HEK293 (cell line): ENCODE data around the gene HAT1.

Experiments
- CTCF ChIA-PET: fragments of 350-600 bp; formaldehyde crosslinking; extraction: SDS; loops from one replicate; lab custom pipeline; 2021; ENCODE audit warnings: antibody characterized with exemption; lab: Yijun Ruan, JAX
- POLR2A ChIA-PET: fragments of 300-600 bp; formaldehyde crosslinking; extraction: SDS; loops from one replicate; lab custom pipeline; 2020; ENCODE audit warnings: antibody characterized with exemption, inconsistent platforms; lab: Yijun Ruan, JAX
- H3K27ac ChIP-seq: fragments of 200-500 bp; sonication (Bioruptor generic); 2 replicates; pipeline ENCODE4 v1.5.1; 2014; ENCODE audit warnings: low read depth, low read length, control low read depth, inconsistent platforms; ENCODE audit errors: extremely low read depth
- H3K36me3 ChIP-seq, 2 experiments: fragments of 200-500 bp in 1 of 2; sonication (Bioruptor generic) in 1 of 2; 1 replicate in 1 of 2; 2 replicates in 1 of 2; pipeline ENCODE4 v1.5.1; 2014 to 2017; ENCODE audit warnings: inconsistent platforms in 2 of 2, low read length in 2 of 2; ENCODE audit not compliant: control insufficient read depth in 2 of 2, insufficient read depth in 1 of 2
- H3K4me1 ChIP-seq: fragments of 200-500 bp; sonication (Bioruptor generic); 2 replicates; pipeline ENCODE4 v1.5.1; 2014; ENCODE audit warnings: mild to moderate bottlenecking, low read length, inconsistent platforms; ENCODE audit not compliant: control insufficient read depth, insufficient read depth
- H3K4me3 ChIP-seq: 2 replicates; pipeline ENCODE4 v1.5.1; 2011; ENCODE audit warnings: low read depth, mild to moderate bottlenecking, control low read depth, low read length, moderate library complexity
- H3K9me3 ChIP-seq: fragments of 200-500 bp; sonication (Bioruptor generic); 2 replicates; pipeline ENCODE4 v1.5.1; 2014; ENCODE audit warnings: low read depth, low read length, inconsistent platforms; ENCODE audit not compliant: control insufficient read depth, insufficient read depth
- FEZF1 ChIP-seq: fragments of 450-650 bp; formaldehyde crosslinking; IDR thresholded peaks from 2 replicates; pipeline ENCODE4 v1.5.1; 2016; ENCODE audit warnings: missing biosample characterization, missing genetic modification characterization
- KLF17 ChIP-seq: fragments of 450-650 bp; formaldehyde crosslinking; IDR thresholded peaks from 2 replicates; pipeline ENCODE4 v1.5.1; 2016; ENCODE audit warnings: missing biosample characterization, missing genetic modification characterization
- TCF7L2 ChIP-seq: IDR thresholded peaks from 2 replicates; pipeline ENCODE4 v1.6.1; 2011; ENCODE audit warnings: low read depth, mild to moderate bottlenecking, inconsistent platforms, low read length, moderate library complexity, borderline replicate concordance
- ZEB2 ChIP-seq: fragments of 450-650 bp; formaldehyde crosslinking; IDR thresholded peaks from 2 replicates; pipeline ENCODE4 v1.5.1; 2016; ENCODE audit warnings: missing biosample characterization, missing genetic modification characterization
- ZFHX2 ChIP-seq: fragments of 450-650 bp; formaldehyde crosslinking; conservative IDR thresholded peaks from 2 replicates; pipeline ENCODE4 v1.5.1; 2016; ENCODE audit warnings: missing biosample characterization, missing genetic modification characterization
- ZFP41 ChIP-seq: fragments of 450-650 bp; formaldehyde crosslinking; IDR thresholded peaks from 2 replicates; pipeline ENCODE4 v1.5.1; 2016; ENCODE audit warnings: missing biosample characterization, missing genetic modification characterization, borderline replicate concordance
- ZNF132 ChIP-seq: fragments of 450-650 bp; formaldehyde crosslinking; IDR thresholded peaks from 2 replicates; pipeline ENCODE4 v1.5.1; 2017; ENCODE audit warnings: missing biosample characterization, missing genetic modification characterization, borderline replicate concordance
- ZNF19 ChIP-seq: fragments of 450-650 bp; formaldehyde crosslinking; IDR thresholded peaks from 2 replicates; pipeline ENCODE4; 2016; ENCODE audit warnings: missing biosample characterization, missing genetic modification characterization, low read depth
- ZNF280D ChIP-seq: fragments of 450-650 bp; formaldehyde crosslinking; IDR thresholded peaks from 2 replicates; pipeline ENCODE4 v1.5.1; 2016; ENCODE audit warnings: missing biosample characterization, missing genetic modification characterization
- ZNF324 ChIP-seq: fragments of 450-650 bp; formaldehyde crosslinking; IDR thresholded peaks from 2 replicates; pipeline ENCODE4 v1.5.1; 2016; ENCODE audit warnings: missing biosample characterization, missing genetic modification characterization
- ZNF416 ChIP-seq: fragments of 450-650 bp; formaldehyde crosslinking; IDR thresholded peaks from 2 replicates; pipeline ENCODE4 v1.5.1; 2016; ENCODE audit warnings: missing biosample characterization, missing genetic modification characterization
- ZNF548 ChIP-seq: fragments of 450-650 bp; formaldehyde crosslinking; IDR thresholded peaks from 2 replicates; pipeline ENCODE4 v1.5.1; 2016; ENCODE audit warnings: missing biosample characterization, missing genetic modification characterization
- ZNF560 ChIP-seq: fragments of 450-650 bp; formaldehyde crosslinking; IDR thresholded peaks from 2 replicates; pipeline ENCODE4 v1.5.1; 2017; ENCODE audit warnings: missing biosample characterization, missing genetic modification characterization, borderline replicate concordance
- ZNF561 ChIP-seq: fragments of 450-650 bp; IDR thresholded peaks from 2 replicates; pipeline ENCODE4 v1.5.1; 2018; ENCODE audit warnings: missing biosample characterization, missing genetic modification characterization, borderline replicate concordance
- ZNF621 ChIP-seq: fragments of 450-650 bp; formaldehyde crosslinking; IDR thresholded peaks from 2 replicates; pipeline ENCODE4 v1.5.1; 2017; ENCODE audit warnings: missing biosample characterization, missing genetic modification characterization
- ZNF624 ChIP-seq: fragments of 450-650 bp; formaldehyde crosslinking; IDR thresholded peaks from 2 replicates; pipeline ENCODE4 v1.5.1; 2017; ENCODE audit warnings: missing biosample characterization, missing genetic modification characterization
- ZNF677 ChIP-seq: fragments of 450-650 bp; IDR thresholded peaks from 2 replicates; pipeline ENCODE4 v1.5.0; 2018; ENCODE audit warnings: missing biosample characterization, mild to moderate bottlenecking, missing genetic modification characterization, moderate library complexity
- ZNF692 ChIP-seq: fragments of 450-650 bp; formaldehyde crosslinking; IDR thresholded peaks from 2 replicates; pipeline ENCODE4 v1.5.1; 2016; ENCODE audit warnings: missing biosample characterization, missing genetic modification characterization
- ZNF791 ChIP-seq: fragments of 450-650 bp; formaldehyde crosslinking; IDR thresholded peaks from 2 replicates; pipeline ENCODE4 v1.5.1; 2016; ENCODE audit warnings: missing biosample characterization, missing genetic modification characterization
- ZNF837 ChIP-seq: fragments of 450-650 bp; formaldehyde crosslinking; IDR thresholded peaks from 2 replicates; pipeline ENCODE4 v1.5.1; 2016; ENCODE audit warnings: missing biosample characterization, missing genetic modification characterization
- ZXDB ChIP-seq: fragments of 450-650 bp; formaldehyde crosslinking; IDR thresholded peaks from 2 replicates; pipeline ENCODE4 v1.5.1; 2016; ENCODE audit warnings: missing biosample characterization, missing genetic modification characterization
- TF ChIP-seq, protein P1 (sequence below): fragments of 450-650 bp; formaldehyde crosslinking; IDR thresholded peaks from 2 replicates; pipeline ENCODE4 v1.5.1; 2017; ENCODE audit warnings: missing biosample characterization, missing genetic modification characterization
- TF ChIP-seq, protein P2 (sequence below): fragments of 450-650 bp; formaldehyde crosslinking; IDR thresholded peaks from 2 replicates; pipeline ENCODE4 v1.5.1; 2016; ENCODE audit warnings: missing biosample characterization, missing genetic modification characterization

The HAT1 gene

GRCh38 chr2:171893196-171893823, 29.0 kb upstream of the HAT1 start (continued):
- 0 out of 2 replicates have a peak, but pooled peaks have one; percentile 6 for TF ChIP-seq FEZF1 (tag by site-specific recombination)

- peak within 1 kb of the TSS; percentile 86 for H3K4me3 ChIP-seq
- POLR2A ChIA-PET, result interaction anchor here (0.8 to 2.7 kb wide), 7 partner anchors 11 to 209 kb away, joined by 3 to 14 read pairs (median 6); partner anchors contain the start of genes DLX1, DLX2 and HAT1
- peaks cover 0 to 16% of the 10 kb centered on the region in 2 experiments; a peak in 1 of 3 replicates for H3K36me3 ChIP-seq
- no peaks in the 10 kb centered on the region for H3K4me1 ChIP-seq
- no peaks in the 10 kb centered on the region for H3K9me3 ChIP-seq
- CTCF ChIA-PET, result interaction anchor here (0.5 to 1.3 kb wide), 3 partner anchors 13 to 49 kb away, joined by 3 to 4 read pairs (median 3); partner anchors contain the start of gene HAT1
- H3K27ac ChIP-seq, result peak within 1 kb of the TSS; percentile 73
- TF ChIP-seq, protein P1, sequence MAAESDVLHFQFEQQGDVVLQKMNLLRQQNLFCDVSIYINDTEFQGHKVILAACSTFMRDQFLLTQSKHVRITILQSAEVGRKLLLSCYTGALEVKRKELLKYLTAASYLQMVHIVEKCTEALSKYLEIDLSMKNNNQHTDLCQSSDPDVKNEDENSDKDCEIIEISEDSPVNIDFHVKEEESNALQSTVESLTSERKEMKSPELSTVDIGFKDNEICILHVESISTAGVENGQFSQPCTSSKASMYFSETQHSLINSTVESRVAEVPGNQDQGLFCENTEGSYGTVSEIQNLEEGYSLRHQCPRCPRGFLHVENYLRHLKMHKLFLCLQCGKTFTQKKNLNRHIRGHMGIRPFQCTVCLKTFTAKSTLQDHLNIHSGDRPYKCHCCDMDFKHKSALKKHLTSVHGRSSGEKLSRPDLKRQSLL, result no peak
- no peak for TF ChIP-seq ZNF132 (tag by site-specific recombination)
- peak; percentile 85 for TF ChIP-seq ZNF561 (tag by site-specific recombination)
- TF ChIP-seq ZEB2 (tag by site-specific recombination), result peak; percentile 12
- TF ChIP-seq ZNF791, result no peak
- no peak for TF ChIP-seq TCF7L2
- TF ChIP-seq, protein P2, sequence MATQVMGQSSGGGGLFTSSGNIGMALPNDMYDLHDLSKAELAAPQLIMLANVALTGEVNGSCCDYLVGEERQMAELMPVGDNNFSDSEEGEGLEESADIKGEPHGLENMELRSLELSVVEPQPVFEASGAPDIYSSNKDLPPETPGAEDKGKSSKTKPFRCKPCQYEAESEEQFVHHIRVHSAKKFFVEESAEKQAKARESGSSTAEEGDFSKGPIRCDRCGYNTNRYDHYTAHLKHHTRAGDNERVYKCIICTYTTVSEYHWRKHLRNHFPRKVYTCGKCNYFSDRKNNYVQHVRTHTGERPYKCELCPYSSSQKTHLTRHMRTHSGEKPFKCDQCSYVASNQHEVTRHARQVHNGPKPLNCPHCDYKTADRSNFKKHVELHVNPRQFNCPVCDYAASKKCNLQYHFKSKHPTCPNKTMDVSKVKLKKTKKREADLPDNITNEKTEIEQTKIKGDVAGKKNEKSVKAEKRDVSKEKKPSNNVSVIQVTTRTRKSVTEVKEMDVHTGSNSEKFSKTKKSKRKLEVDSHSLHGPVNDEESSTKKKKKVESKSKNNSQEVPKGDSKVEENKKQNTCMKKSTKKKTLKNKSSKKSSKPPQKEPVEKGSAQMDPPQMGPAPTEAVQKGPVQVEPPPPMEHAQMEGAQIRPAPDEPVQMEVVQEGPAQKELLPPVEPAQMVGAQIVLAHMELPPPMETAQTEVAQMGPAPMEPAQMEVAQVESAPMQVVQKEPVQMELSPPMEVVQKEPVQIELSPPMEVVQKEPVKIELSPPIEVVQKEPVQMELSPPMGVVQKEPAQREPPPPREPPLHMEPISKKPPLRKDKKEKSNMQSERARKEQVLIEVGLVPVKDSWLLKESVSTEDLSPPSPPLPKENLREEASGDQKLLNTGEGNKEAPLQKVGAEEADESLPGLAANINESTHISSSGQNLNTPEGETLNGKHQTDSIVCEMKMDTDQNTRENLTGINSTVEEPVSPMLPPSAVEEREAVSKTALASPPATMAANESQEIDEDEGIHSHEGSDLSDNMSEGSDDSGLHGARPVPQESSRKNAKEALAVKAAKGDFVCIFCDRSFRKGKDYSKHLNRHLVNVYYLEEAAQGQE, result no peak
- TF ChIP-seq ZFHX2, result peak; percentile 41
- TF ChIP-seq ZNF677 (tag by site-specific recombination), result no peak
- TF ChIP-seq ZNF19 (tag by site-specific recombination), result no peak
- TF ChIP-seq KLF17 (tag by site-specific recombination), result peak; percentile 26; the same call in 1 of the 2 replicates
- no peak for TF ChIP-seq ZNF621 (tag by site-specific recombination)
- TF ChIP-seq ZNF416 (tag by site-specific recombination), result no peak
- TF ChIP-seq ZFP41 (tag by site-specific recombination), result no peak
- peak; percentile 40 for TF ChIP-seq ZXDB (tag by site-specific recombination)
- 0 out of 2 replicates have a peak, but pooled peaks have one; percentile 48 for TF ChIP-seq ZNF324 (tag by site-specific recombination)
- TF ChIP-seq ZNF692 (tag by site-specific recombination), result peak; percentile 17; the same call in 1 of the 2 replicates
- TF ChIP-seq ZNF624 (tag by site-specific recombination), result 0 out of 2 replicates have a peak, but pooled peaks have one; percentile 22
- no peak for TF ChIP-seq ZNF837 (tag by site-specific recombination)
- TF ChIP-seq ZNF280D (tag by site-specific recombination), result no peak
- no peak for TF ChIP-seq ZNF560
- TF ChIP-seq ZNF548, result no peak
Measured at GRCh38 chr2:171893824-171894611, 28.2 kb upstream of the HAT1 start, which contains the start of gene SLC25A12. SLC25A12 (minus strand) TSS chr2:171894244; CDS start chr2:171894214, 30 bp downstream.
